NCI-H748 treated with DMSO at 0.1 percent for 48 hours (cell line): ENCODE data around the gene PNPLA2.

Experiments
- DNase-seq: peaks from one replicate; lab custom pipeline; 2025; lab: John Stamatoyannopoulos, UW

The PNPLA2 gene

DNA sequence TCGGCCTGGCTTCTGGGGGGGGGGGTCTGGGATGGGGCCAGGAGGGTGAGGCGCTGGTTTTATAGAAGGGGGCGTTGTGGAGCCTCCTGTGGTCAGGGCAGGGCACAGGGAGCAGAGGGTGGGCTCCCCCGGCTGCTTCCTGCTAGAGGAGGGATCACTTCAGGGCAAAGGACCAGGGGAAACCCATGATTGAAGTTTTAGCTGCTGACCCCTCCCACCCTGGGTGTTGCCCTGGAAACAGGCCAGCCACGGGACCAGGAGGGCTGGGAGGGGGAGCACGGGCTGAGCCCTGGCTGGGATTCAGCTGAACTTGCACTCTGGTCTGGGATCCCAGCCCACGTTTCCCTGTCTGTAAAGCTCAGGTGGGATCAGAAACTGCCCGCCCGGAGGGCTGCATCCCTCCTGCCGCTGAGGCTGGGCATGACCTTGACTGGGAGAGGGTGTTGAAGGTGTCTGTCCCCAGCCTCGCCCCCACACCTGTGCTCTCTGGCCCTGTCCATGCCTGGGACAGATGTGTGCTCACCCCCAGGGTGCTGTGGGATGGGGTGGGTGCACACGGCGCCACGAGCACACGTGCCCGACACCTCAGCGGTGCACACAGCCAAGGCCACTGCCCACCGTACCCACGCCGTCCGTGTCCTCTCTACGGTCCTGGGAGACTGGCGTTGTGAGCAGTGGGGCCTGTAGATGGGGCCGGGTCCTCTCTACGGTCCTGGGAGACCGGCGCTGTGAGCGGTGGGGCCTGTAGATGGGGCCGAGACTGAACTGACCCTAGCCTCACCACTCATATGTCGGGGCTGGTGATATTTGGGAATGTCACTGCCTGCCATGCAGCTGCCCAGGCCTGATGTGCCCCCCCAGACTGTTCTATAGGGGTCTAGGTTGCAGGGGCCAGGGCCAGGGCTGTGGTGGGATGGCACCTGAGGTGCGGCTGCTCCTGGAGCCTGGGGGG is 26.3 kb downstream of the PNPLA2 start:
- DNase-seq = no peak

- no peak for DNase-seq
These were observed 27.3 kb downstream of the PNPLA2 start for GRCh38 chr11:845872-846495.

DNA sequence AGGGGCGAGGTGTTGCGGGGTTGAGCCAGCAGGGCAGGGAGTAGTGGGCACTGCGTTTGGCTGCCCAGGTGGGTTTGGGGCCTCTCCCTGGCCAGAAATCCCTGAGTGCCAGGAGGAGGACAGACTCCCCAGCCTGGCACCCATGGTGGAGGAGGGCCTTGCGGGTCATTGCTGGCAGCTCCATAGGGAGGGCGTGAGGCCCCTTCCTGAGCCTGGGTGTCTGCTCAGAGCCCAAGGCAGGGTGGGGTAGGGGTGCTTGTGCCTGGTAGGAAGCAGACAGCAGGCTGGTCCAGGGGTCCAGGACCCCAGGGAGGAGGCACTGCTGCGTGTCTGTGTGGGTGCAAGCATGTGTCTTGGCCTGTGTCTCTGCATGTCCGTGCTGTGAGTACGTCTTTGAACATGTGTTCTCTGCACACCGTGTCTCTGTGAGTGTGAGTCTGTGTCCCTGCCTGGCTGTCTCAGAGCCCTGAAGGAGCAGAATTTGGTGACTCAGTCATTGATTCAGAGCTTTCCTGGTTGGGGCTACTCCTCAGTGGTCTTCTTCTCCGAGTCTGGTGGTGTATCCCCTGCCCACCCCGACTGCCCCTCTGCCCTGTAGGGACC is 27.9 kb downstream of the PNPLA2 start:
- DNase-seq = no peak

- DNase-seq = no peak
These were observed 29.2 kb downstream of the PNPLA2 start for GRCh38 chr11:847876-848275.

GRCh38 chr11:848380-848931 is 29.7 kb downstream of the PNPLA2 start:
- DNase-seq = no peak

GRCh38 chr11:849104-849824 is 30.6 kb downstream of the PNPLA2 start:
- peak; percentile 33 for DNase-seq

- DNase-seq = no peak
These were observed 31.4 kb downstream of the PNPLA2 start for GRCh38 chr11:849951-850774.

- DNase-seq = no peak
These were observed 32.4 kb downstream of the PNPLA2 start for GRCh38 chr11:850775-851763.

DNA sequence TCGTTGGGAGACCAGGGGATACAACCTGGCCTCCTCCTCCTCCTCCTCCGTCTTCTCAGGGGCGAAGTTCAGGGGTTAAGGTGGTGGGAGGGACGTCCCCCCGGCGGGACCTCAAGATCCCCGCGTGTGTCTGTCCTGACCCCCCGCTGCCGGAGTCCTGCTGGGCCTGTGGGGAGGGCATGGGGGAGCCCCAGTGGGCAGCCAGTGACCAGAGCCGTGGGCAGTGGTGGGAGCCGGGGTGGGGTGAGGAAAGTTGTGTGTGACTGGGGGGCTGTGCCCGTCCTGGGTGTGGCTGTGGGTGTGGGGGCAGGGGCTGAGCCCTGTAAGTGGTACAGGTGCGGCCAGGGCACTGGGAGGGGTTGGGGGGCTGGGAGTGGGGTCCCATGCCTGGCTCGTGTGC is 34.0 kb downstream of the PNPLA2 start:
- no peak for DNase-seq

GRCh38 chr11:853682-854448 is 35.2 kb downstream of the PNPLA2 start:
- no peak for DNase-seq

DNA sequence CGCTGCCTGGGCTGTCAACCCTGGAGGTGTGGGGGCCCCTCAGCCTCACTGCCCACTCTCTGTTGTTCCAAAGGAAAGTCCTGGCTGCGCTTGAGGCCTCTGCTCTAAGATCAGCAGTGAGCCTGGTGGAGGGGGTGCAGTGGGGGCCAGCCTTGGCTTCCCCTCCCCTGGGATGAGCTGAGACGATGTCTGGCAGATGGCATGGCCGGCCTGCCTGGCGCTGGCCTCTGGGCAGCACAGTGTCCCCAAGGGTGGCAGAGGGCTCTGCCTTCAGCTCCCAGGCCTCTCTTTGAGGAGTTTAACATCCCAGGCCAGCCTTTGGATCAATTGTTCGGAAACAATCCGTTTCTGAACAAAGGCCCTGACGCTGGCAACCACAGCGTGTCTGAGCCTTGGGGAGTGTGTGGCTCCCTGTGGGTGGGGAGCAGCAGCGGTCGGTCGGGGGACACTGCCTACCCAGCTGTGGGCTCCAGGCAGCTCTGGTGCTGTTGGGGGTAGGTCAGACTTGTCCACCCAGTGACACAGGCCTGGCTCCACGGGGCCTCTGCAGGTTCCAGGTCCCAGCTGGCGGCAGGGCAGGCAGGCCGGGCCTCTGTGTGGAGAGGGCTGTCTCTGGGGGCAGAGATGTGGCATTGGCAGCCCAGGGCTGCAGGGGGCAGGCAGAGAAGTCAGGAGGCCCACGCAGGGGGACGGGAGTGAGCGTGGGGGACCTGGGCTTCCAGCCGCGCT is 36.1 kb downstream of the PNPLA2 start:
- DNase-seq = no peak

DNA sequence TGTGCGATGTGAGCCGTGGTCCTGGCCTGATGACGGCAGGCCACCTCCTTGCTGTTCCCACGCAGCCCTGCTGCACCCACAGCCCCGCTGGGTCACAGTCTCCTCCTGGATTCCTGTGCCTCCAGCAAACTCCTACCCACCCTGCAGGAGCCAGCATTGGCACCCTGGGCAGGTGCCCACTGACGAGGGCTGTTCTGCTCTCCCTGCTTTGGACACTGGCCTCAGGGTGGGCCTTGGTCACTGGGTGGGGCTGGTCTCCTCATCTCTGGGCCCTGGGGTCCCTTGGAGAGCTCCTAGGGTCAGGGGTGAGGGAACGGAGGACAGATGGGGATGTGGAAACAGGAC is 36.6 kb downstream of the PNPLA2 start:
- DNase-seq = no peak

GRCh38 chr11:855796-856195 is 37.1 kb downstream of the PNPLA2 start:
- no peak for DNase-seq

GRCh38 chr11:856397-856796 is 37.7 kb downstream of the PNPLA2 start:
- DNase-seq = no peak

DNA sequence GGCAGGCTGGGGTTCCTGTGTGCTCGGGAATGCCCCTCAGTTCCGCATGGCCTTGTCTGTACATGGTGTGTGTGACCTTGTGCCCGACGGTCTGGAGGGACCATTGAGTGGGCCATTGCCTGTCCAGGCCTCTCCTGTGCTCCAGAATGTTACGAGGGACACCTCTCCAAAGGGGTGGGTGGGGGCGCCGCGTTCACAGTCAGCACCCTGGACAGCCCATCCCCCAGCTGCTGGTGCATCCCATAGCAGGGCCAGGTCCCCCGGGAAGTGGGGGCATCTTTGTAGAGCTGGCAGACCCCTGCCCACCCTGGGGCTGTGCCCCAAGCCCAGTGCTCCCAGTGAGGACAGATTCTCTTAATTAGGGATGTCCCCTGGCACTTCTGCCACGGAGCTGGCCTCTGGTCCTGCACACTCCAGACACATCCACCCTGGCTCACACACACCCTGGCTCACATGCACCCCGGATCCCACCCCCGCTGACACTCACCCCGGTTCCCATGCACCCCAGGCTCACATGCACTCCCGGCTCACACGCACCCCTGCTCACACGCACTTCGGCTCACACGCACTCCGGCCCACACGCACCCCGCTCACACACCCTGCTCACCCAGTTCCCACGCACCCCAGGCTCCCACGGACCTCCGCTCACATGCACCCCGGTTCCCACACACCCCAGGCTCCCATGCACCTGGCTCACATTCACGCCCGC is 39.5 kb downstream of the PNPLA2 start:
- no peak for DNase-seq

GRCh38 chr11:858762-859339 is 40.1 kb downstream of the PNPLA2 start:
- DNase-seq = no peak

- peak; percentile 31 for DNase-seq
These were observed 40.8 kb downstream of the PNPLA2 start for GRCh38 chr11:859394-860131.
